GM21360 (cell line): ENCODE data around the gene WDR53.
"Not testable (repeated sequence)": the region's sequence is repeated elsewhere in the genome, so short reads cannot be mapped to it uniquely, and the experiment has no call there.

ENCODE experiments used
- ATAC-seq: cut with Tn5 transposase; IDR thresholded peaks from one replicate; pipeline ENCODE4 v1.9.1; 2021; ENCODE audit warnings: mild to moderate bottlenecking, moderate library complexity; ENCODE audit not compliant: unreplicated experiment

The WDR53 gene

DNA sequence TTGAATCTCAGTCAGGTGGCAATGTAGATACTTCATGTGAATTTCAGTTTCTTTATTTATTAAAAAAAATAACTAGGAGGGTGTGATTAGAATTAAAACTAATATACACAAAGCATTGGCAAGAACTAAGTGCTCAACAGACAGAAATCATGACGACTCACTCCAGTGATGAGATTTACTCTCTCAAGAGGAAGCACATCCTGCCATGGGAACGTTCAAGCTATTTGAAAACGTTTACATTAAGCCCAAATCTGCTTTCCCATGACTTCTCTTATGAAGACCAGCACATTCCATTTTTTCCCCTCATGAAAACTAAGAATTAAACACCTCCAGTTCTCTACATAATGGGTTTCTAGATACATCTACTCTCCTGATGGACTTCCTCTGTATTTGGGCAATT lies 8.5 kb downstream of the WDR53 start:
- no peak for ATAC-seq

DNA sequence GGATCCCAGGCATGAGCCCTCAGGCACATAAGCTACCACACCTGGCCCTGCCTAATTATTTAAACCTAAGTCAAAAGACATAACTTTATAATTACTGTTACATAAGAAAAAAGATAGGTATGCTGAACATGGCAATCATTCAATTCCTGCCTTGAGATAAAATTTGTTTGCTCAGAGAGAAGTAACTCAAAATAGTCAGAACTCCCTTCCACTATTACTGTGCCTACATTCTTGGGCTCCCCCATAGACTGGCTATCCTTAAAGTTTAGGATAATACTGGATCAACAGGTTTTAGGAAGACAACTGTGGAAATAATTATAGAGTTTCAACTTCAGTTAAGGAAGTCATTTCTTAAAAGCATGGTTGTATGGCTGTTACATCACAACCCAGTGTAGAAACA lies 9.9 kb downstream of the WDR53 start:
- ATAC-seq, result no peak

- ATAC-seq, result no peak
Measured at GRCh38 chr3:196557236-196557635, 11.1 kb downstream of the WDR53 start.

- no peak for ATAC-seq
Measured at GRCh38 chr3:196555295-196555694, 13.1 kb downstream of the WDR53 start.

- ATAC-seq, result no peak
Measured at GRCh38 chr3:196554205-196554604, 14.1 kb downstream of the WDR53 start.

DNA sequence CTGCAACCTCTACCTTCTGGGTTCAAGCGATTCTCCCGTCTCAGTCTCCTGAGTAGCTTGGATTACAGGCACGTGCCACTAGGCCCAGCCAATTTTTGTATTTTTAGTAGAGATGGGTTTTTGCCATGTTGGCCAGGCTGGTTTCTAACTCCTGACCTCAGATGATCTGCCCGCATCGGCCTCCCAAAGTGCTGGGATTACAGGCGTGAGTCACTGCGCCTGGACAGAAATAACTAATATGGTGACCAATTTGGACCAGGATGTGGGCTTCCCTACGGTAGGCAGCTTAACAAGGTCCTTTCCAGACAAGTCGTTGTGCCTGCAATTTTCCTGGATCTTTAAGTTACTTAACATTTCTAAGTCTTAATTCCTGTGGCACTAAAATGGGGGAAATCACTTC lies 14.8 kb downstream of the WDR53 start:
- ATAC-seq, result no peak

DNA sequence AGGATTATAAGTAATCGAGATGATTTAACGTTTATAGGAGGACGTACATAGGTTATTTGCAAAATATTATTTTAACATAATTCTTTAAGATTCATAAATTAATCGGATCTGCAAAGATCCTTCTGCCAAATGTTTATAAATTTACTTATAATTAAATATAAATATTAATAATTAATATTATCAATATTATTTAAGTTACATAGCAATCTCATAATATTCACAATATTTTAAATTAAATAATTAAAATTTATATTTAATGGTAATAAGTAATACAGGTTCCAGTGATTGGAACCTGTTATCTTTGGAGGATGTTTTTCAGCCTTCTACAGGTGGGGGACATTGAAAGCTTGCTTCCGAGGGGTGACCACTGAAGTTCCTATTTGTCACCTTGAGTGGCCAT lies 16.1 kb downstream of the WDR53 start:
- no peak for ATAC-seq

DNA sequence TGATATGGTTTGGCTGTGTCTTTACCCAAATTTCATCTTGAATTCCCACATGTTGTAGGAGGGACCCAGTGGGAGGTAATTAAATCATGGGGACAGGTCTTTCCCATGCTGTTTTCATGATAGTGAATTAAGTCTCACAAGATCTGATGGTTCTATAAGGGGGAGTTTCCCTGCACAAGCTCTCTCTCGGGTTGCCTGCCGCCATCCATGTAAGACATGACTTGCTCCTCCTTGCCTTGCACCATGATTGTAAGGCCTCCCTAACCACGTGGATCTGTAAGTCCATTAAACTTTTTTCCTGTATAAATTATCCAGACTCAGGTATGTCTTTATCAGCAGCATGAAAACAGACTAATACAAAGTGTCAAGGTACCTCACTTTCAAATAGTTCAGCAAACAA lies 18.2 kb downstream of the WDR53 start:
- ATAC-seq, result not testable (repeated sequence)

GRCh38 chr3:196549312-196549711 lies 19.0 kb downstream of the WDR53 start:
- not testable (repeated sequence) for ATAC-seq

DNA sequence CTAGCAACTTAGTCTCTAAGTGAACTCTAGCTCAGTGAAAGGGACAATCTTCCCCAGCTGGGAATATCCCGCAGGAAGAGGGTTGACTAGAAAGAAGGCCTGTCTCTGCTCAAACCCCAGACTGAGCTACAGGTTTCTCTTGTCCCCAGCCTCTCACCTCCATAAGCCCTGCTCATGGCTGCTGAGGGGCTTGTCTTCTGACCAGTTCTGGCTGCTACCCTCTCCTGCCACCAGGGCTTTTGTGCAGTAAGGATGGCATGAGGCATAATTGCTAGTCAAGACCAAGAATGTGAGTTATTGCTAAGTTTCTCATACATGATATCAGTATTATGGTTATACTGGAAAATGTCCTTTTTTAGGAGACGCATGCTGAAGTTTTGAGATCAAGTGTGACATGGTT lies 21.3 kb downstream of the WDR53 start:
- ATAC-seq, result no peak

DNA sequence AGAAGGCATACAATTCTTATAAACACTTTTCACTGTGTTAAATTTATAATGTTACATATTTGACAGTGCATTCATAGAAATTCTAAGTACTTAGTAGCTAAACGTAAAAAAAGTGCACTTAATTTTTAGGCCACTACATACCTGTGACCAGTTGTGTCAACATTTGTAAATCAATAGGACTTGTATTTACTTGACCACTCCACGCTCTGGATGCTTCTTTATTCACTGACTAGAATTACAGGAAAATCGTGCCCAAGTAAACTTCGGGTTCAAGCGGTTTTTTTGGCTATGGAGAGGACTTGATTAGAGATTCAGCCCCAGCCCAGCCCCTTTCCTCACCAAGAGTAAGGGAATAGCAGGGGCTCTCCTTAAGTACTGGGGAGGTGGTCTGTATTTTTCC lies 21.8 kb downstream of the WDR53 start:
- ATAC-seq, result no peak

GRCh38 chr3:196544491-196544992 lies 23.8 kb downstream of the WDR53 start:
- no peak for ATAC-seq

- no peak for ATAC-seq
Measured at GRCh38 chr3:196541684-196542445, 26.5 kb downstream of the WDR53 start.

DNA sequence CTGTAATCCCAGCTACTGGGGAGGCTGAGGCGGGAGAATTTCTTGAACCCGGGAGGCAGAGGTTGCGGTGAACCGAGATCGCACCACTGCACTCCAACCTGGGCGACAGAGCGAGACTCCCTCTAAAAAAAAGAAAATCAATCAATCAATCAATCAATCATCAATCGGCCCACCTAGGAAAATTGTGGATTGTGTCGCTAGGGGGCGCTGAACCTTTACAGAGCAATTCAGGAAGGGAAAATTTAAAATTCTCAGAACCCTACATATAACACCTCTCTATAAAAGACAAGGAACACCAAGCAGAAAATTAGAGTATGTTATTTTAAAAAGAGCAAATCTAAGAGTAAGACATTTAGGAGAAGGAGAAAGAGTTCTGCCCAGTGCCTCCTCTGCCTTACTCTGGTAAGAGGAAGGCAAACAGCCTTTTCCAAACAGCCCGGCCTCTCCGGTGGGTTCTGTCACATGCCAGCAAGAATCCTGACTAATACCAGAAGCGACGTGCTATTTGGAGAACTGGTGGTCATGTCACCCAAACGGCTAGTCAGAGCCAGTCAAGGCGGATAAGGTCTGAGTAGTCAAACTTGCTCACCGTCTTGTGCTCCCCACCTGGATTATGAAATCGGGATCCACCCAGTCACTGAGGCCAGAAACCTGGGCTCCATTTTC lies 30.9 kb downstream of the WDR53 start:
- ATAC-seq, result no peak

DNA sequence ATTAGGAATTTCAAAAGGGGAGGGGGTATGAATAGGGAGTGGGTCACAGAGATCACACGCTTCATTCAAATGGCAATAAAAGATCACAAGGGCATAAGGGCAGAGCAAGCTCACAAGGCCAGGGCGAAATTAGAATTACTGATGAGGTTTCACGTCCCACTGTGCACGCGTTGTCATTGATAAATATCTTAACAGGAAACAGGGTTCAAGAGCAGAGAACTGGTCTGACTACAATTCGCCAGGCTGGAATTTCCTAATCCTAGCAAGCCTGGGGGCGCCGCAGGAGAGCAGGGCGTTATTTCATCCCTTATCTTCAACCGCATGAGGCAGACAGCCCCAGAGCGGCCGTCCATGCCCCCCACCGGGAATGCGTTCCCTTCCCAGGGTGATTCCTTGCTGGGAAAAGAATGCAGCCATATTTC lies 35.1 kb downstream of the WDR53 start:
- ATAC-seq, result no peak

DNA sequence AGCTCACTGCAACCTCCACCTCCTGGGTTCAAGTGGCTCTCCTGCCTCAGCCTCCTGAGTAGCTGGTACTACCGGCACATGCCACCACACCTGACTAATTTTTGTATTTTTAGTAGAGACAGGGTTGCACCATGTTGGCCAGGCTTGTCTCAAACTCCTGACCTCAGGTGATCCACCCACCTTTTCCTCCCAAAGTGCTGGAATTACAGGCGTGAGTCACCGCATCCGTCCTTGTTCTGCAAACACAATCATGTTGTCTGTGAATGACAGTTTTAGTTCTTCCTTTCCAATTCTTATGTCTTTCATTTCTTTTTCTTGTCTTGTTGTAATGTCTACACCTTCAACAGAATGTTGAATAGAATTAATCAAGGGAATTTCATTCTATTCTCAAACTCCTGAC lies 36.9 kb downstream of the WDR53 start:
- ATAC-seq, result no peak

DNA sequence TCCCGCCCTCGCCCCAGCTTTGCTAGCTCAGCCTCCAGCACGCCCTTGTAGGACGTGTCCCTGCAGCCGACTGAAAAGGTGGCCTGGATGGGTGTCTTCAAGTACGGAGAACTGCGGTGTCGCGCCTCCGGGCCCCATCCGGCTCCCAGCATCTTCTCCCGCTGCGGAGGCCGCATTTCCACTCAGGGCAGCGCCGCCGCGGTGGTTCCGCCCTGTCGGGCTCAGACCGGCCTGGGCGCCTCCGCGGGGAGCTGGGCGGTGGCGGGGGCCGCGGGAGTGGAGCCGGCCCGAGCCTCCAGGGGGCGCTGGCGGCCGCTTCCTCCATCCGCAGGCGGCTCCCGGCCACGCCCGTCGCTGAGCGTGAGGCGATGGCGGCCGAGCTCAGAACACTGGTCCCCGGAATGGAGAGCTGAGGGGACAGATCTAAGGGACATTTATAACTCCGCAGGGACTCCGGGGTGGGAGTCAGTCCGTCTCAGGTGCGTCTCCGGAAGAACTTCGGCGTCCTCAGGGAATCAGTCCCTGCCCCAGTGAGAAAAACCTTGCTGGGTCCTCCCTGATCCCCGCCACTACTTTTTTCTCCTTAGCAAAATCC lies 39.6 kb downstream of the WDR53 start:
- ATAC-seq, result peak; percentile 73

GRCh38 chr3:196525141-196525540 lies 43.2 kb downstream of the WDR53 start:
- no peak for ATAC-seq

DNA sequence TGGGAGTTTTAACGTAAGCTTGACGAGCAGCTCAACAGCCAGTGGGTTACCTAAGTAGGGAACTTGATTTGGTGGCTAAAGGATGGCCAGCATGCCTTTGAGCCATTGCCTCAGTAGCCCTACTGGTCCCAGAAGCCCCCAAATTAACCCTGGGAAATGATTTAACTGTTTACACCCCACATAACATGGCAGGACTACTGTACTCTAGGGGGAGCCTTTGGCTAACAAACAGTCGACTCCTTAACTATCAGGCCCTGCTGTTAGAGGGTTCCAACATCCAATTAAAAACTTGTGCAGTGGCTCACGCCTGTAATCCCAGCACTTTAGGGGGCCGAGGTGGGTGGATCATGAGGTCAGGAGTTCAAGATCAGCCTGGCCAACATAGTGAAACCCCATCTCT lies 43.8 kb downstream of the WDR53 start:
- no peak for ATAC-seq

GRCh38 chr3:196523841-196524240 lies 44.5 kb downstream of the WDR53 start:
- no peak for ATAC-seq

DNA sequence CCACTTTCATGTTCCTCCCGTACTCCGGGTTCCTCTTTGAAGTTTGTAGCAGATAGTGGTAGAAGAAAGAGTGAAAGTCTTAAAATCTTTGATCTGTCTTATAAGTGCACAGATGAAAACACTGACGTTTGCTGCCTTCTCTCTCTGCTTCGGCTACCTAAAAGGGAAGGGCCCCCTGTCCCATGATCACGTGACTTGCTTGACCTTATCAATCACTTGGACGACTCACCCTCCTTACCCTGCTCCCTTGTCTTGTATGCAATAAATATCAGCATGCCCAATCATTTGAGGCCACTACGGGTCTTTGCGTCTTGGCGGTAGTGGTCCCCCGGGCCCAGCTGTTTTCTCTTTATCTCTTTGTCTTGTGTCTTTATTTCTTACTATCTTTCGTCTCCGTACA lies 47.1 kb downstream of the WDR53 start:
- ATAC-seq, result not testable (repeated sequence)

DNA sequence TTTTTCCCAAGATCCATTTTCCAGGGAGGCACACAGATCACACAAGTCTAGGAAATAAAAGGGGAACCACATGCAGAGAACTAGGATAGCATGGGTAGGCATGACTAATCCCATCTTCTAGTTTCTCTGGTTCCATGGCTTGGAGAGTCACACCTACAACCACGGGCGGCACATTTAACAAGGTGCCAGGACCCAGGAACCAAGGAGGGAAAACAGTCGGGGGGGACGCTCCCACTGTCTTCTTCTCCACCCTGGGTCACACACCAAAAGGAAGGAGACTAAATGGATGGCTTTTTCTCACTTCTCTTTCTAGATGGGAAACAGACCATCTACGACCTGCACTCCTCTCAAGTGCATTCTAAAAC lies 48.7 kb downstream of the WDR53 start:
- no peak for ATAC-seq
